ENCODE measurements around the gene C10orf62. TPM values are rescaled to one million over a fixed set of nuclear protein-coding genes. Genes with fewer than 3 reads are reported as not detected.

Gene C10orf62
- total RNA-seq, 1 experiment from 2014 or later, result not detected

GRCh38 chr10:97597778-97598177 is 8.3 kb downstream of the C10orf62 start:
- no peak for DNase-seq (ENCODE audit: low spot score)
- ChIA-PET POLR2A (no interaction called here), CTCF (interaction anchor here (0.9 to 1.5 kb wide), 2 partner anchors 15 to 25 kb away, joined by 3 to 5 read pairs; partner anchors contain the start of gene ANKRD2)
- Mint-ChIP-seq H3K36me3 (no peaks in the 10 kb centered on the region), H3K27me3 (ENCODE audit: low read depth) (no peaks in the 10 kb centered on the region), H3K9me3 (no peaks in the 10 kb centered on the region), H3K4me1 (peaks cover 4% of the 10 kb centered on the region), H3K4me3 (no peak overlapping the region), H3K27ac (no peak overlapping the region)
- TF ChIP-seq ERG (CRISPR knock-in tag; IDR thresholded peaks at IDR 0.05) (no peak), HMGXB4 (CRISPR knock-in tag; IDR thresholded peaks at IDR 0.05) (no peak), HMGA2 (CRISPR knock-in tag; IDR thresholded peaks at IDR 0.05) (no peak)
- ATAC-seq, result no peak

- ChIA-PET CTCF (interaction anchor here (0.9 to 1.5 kb wide), 4 partner anchors 14 to 65 kb away, joined by 3 to 5 read pairs (median 3); partner anchors contain the start of gene ANKRD2), POLR2A (no interaction called here)
- no peaks in the 10 kb centered on the region for H3K9me3 Mint-ChIP-seq
- H3K36me3 Mint-ChIP-seq, result no peaks in the 10 kb centered on the region
- ATAC-seq (0 out of 2 replicates have a peak, but pooled peaks have one; percentile 22), DNase-seq (ENCODE audit: low spot score) (no peak)
- no peak overlapping the region for H3K4me3 Mint-ChIP-seq
- H3K4me1 Mint-ChIP-seq, result peaks cover 4% of the 10 kb centered on the region
- TF ChIP-seq ZNF317 (CRISPR knock-in tag; IDR thresholded peaks at IDR 0.05; ENCODE audit: borderline replicate concordance, low read depth) (0 out of 2 replicates have a peak, but pooled peaks have one; percentile 46), IRF2 (CRISPR knock-in tag; IDR thresholded peaks at IDR 0.05; ENCODE audit: borderline replicate concordance, low read depth) (no peak), ZNF121 (CRISPR knock-in tag; IDR thresholded peaks at IDR 0.05) (0 out of 2 replicates have a peak, but pooled peaks have one; percentile 54)
- no peak overlapping the region for H3K27ac Mint-ChIP-seq
- no peaks in the 10 kb centered on the region for H3K27me3 Mint-ChIP-seq (ENCODE audit: low read depth)
Measured at GRCh38 chr10:97598407-97599271, 9.1 kb downstream of the C10orf62 start.

GRCh38 chr10:97599272-97599619 is 9.7 kb downstream of the C10orf62 start:
- Mint-ChIP-seq H3K4me3 (no peak overlapping the region), H3K27ac (no peak overlapping the region), H3K9me3 (no peaks in the 10 kb centered on the region), H3K27me3 (ENCODE audit: low read depth) (no peaks in the 10 kb centered on the region), H3K4me1 (peaks cover 4% of the 10 kb centered on the region), H3K36me3 (no peaks in the 10 kb centered on the region)
- ATAC-seq (no peak), DNase-seq (ENCODE audit: low spot score) (no peak)
- TF ChIP-seq ZNF416 (CRISPR knock-in tag; IDR thresholded peaks at IDR 0.05) (no peak), SMAD3 (CRISPR knock-in tag; IDR thresholded peaks at IDR 0.05; ENCODE audit: borderline replicate concordance) (no peak), STAT6 (CRISPR knock-in tag; conservative IDR thresholded peaks at IDR 0.05; ENCODE audit: low read depth) (no peak), ETV6 (CRISPR knock-in tag; IDR thresholded peaks at IDR 0.05) (no peak), ZNF425 (CRISPR knock-in tag; conservative IDR thresholded peaks at IDR 0.05) (no peak)
- ChIA-PET CTCF (interaction anchor here (1.0 to 1.3 kb wide), 3 partner anchors 27 to 66 kb away, joined by 3 read pairs; no protein-coding TSS in a partner anchor), POLR2A (no interaction called here)

Measured in WTC11 (cell line).